Measurements from ENCODE around the gene GPR171.

Gene GPR171

DNA sequence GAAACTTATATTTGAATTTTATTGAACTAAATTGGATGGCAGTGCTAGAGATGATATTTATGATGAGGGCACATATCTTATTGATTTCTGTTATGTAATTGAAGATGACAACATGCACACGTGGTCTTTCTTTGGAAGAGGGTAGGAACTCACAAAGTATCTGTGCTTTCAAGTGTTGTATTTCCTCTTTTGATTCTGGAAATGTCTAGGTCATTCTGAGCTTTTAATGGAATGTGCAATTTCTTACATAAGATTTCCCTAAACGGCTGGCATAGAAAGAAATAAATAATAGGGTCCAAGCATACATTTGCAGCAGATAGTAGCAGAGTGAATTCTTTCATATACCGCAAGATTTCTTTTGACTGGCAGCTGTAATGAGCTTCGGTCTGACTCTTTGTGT is 10.1 kb upstream of the GPR171 start:
- no peak for DNase-seq

DNA sequence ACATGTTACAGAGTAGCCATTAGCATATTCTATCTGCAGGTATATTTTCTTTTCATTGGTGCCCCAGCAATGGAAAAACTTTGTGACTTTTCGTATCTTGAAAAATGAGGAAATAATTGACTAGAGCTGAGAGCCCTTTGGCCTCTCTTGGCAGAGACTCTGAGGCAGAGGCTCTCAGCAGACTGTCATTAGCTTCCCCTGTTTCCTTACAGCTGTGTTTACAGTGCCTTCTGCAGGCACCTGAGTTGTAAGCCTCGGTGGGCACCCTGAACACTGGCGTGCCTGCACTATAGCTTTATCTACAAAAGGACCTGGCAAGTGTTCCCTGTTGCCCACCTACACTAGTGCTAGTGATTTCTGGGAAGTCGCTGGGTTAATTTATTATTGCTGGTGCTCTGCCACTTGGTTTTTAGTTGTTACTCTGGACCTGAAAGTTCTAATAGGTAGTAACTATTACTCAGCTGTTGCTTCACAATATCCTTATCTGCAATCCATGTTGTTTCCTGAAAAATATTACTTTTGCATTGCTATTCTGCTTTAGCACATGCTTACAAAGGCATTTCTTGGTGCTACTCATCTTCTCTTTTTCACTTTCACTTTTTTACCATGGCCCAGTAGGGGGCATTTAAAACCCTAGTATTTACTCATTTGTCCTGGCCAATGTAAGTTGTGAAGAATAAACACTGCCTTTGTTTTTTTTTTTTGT is 7.8 kb upstream of the GPR171 start:
- DNase-seq = no peak

DNA sequence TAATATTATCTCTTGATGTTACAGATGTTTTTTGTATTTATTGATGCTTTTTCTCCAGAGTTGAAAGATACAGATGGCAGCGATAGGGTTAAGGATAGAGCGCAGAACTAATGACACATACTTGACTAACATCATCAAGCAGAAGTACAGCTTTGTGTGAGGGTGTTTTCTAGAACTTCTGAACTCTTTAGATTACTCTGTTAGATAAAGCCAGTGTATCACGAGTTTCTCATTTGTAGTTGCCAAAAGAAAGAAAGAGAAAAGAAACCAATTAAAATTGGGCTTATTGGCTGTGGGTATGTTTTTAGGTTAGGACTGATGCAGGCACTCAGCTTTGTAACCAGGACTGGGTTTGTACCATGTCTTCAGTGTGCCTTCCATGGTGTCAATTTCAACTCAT is 6.6 kb upstream of the GPR171 start:
- no peak for DNase-seq

DNA sequence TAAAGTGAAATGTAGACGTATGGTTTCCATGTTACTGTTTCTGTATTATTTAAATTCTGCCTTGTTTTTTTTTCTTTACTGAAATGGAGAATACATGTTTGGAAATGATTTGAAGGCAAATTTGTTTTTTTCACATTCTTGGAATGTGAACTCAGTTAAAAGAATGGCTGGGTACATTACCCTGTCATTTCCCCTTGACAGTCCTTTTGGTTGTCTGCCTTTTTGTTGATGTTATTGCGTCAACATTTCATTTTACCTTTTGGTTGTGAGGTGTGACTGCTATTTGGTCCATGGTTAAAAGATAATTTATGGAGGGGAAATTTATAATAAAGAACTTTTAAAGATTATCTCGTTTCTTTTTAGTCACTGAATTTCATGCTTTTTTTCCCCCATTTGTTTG is 3.2 kb upstream of the GPR171 start:
- DNase-seq = no peak

DNA sequence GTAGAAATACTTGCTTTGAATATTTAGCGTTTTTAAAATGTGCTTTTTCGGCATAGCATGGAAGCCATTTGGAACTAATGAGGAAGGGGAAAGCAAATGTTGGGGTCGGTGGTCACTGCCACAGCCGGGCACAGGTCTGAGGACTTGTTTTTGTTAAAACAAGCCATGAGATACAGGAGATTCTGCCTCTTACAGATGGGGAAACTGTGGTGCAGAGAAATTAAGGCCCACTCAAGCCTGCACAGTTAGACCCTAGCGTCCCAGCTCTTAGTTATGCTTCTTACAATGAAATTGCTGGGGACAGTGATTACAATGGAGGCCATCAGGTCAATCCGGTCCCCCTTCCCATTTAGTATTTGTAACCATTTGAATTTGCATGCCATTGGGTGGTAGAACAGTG is 2.5 kb upstream of the GPR171 start:
- DNase-seq = no peak

DNA sequence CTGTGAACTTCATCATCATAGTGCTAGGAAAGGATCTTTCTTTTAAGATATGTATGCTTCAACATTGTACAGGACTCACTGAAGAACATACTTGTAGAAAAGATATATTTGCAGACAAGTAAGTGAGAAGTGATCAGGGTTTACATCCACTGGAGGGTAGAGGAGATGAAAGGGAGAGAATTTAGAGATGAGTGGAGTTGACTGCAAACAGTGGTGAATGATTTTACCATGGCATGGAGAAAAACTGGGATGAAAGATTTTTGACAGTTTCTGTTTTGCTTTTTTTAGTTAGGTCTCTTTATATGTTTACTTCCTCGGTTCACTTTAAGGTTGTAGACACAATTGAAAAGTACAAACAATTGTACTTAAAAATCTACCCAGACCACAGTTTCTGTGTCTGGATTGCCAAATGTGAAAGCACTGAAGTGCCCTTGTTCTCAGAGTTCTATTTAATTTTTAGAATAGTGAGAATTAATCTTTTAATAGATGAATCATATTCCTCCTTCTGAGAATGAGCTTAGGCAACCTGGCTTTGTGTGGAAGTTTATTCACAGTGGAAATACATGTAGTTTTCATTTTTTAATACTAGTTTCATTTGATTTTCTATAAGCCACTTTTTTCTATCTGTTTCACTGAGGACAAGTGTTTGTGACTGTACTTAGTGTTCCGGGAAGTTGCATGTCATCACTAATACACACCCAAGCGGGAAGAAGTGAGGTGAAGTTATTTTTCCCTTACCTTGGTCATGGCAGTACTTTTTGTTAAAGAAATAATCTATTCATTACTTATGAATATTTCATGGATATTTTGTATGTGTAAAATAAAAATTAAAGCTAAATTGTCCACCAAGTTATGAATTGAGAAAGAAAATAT is 1.8 kb upstream of the GPR171 start:
- no peak for DNase-seq

DNA sequence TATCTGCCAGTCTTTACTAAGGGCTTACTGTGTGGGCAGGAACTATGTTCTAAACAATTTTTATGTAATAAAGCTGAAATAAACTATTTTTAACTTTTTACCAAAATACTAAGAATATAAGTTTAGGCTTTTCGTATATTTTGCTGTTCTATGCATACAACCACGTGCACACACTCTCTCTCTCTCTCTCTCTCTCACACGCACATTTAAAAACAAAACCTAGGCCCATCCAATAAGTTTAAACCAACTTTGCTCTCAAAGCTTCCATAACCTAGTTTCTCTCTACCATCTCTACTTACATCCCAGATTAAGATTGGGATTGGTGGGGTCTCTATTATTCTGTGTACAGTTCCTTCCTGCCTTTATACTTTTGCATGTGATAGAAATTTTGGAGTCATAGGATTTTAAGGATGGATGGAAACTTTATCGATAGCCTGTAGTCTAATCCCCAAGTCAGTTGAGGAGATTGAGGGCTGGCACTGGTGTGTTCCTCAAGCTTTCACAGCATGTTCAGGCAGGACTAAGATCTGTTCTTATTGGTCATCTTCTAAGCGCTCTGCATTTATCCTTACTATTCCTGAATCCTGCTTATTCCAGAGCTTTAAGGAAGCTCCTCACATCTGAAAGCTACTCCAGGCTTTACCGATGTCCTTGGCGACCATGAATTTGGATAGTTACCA is 1.8 kb downstream of the GPR171 start:
- DNase-seq = no peak

DNA sequence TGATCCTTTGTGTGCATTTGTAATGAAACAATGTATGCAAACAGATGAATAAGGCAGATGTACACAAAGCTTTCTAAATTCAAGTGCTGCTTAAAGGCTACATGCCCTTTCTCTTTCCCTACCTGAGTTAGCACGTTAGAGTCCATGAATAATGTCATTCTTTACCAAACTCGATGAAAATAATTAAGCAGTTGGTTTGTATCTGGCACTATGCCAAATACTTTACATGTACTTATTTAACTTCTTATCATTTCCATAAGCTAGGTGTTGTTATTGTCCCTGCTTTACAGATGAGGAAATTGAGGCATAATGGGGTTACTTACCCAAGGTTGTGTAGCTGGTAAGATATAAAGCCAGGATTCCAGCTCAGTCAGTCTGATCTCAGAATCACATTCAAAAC is 2.4 kb downstream of the GPR171 start:
- DNase-seq = no peak

DNA sequence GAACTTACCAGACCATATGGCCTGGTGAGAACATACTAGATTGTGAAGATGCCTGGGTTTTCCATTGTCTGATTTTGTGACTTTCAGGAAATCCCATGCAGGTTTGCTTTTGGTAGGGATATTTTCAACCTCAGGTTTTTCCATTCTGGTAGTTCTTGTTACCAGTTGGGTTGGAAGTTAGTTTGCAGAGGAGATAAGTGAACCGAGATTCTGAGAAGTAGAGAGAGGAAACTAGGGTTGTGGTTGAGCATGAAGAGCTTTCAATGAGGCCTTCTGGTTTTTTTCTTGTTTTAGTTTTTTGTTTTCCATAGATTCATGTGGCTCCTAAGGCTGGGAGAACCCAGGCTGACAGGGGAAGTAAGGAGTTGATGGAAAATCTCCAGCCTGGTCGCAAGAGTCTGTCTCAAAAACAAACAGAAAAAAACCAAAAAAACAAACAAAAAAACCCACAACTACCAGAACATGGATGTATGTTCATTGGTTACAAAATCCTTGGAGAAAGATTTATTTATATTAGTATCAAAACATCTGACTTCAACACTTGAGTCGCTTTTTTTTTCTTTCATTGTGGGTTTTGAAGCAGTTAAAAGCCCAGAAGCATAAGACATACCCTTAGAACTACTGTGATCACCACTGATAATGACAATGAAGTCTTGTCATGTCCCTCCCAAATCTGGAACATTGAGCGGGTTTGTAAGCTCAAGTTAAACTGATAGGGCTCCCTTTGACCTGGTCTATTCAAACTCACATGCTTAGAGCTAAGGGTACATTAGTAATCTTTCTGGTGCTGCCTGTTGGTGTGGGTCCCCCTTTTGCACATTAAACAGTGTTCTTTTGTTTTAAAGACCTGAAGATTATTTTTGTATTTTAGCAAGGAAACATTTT is 3.2 kb downstream of the GPR171 start:
- no peak for DNase-seq

DNA sequence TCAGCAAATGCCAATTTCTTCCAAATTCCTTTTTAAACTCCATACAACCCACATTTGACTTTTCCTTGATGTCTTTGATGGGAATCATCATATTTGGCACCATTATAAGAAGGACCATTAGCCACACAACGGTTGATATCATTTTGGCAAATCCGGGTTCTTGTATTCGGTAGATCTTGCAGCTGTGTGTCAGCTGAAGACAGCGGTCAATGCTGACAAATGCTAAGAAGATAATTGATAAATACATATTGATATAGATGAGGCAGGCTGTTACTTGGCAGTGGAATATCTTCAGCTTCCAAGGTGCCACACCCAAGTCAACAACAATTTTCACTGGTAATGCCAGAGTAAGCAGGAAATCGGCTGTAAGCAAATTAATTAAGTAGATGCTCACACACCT is 4.2 kb downstream of the GPR171 start:
- DNase-seq = no peak

DNA sequence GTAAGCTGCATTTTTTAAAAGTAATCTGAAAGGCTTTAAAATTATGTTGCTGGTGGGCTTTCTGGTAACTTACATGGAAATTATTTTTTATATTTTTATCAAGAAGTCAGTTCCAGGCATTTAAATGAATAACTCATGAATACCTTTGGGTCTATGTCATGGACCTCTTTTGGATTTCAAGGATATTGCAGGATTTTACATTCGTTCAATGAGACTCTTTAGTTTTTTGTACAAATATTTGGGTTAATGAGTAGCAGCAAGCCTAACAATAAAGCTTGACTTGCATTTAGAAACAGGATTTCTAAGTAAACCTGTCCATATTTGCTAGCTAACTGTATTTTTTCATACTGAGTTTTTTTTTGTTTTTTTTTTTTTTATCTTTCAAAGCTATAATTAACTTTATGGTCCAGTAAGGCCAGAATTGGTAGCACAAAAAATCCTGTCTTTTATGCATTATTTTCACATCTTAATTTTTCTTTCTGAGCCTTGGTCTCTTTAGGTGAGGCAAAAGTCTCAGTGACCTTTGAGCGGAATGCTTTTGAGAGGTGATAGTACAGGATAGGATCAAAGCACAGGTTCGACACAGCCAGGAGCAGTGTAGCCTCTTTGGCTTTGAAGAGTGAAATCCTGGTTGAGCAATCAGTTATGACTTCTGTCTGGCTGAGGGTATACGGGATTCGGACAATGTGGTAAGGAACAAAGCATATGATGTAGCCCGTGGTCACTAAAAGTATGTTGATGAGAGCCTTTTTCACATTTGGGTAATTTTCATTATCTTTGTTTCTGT is 4.8 kb downstream of the GPR171 start:
- DNase-seq = no peak

DNA sequence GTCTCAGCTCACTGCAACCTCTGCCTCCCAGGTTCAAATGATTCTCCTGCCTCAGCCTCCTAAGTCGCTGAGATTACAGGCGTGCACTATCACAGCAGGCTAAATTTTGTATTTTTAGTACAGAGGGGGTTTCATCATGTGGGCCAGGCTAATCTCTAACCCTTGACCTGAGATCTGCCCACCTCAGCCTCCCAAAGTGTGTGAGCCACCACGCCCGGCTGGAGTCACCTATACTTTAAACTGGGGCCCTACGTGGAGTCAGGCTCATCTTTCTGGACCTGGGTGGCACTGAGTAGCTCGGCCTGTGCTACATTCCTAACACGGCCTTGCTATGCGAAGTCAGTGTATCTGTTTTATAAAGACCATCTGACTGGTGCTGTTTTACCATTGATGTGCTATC is 5.8 kb downstream of the GPR171 start:
- DNase-seq = no peak

DNA sequence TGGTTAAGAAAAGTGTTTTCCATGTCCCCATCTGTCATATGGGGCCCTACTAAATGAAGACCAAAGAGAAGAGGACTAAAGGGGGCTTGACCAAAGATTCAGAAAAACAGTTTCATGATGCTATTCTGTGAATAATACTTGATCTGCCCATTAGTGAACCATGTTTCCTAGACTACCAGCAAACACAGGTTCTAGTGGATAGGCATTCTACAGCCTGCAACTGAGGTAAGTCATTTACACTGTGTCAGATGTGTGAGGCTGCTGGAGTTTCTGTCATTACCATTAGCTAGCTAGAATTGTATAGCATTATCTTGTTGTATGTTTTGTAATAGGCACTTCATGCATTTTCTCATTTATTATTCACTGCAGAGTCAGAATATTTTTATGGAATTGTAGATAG is 6.6 kb downstream of the GPR171 start:
- no peak for DNase-seq

DNA sequence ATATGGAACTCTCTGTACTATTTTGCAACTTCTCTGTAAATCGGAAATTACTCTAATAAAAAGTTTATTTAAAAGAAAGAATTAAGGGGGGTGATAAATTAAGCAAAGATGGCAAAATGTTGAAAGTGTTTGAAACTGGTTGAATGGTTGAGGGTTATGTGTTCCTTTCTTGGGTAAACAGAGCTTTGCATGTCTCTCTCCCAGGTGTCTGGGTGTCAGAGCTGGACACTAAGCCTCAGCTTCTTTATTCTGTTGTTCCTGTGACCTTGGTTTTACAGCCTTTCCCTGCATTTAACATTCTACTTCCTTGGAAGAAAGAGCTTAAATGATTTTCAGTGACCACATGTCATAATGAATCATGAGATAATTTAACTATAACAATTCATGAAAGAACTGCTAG is 7.2 kb downstream of the GPR171 start:
- DNase-seq = no peak

DNA sequence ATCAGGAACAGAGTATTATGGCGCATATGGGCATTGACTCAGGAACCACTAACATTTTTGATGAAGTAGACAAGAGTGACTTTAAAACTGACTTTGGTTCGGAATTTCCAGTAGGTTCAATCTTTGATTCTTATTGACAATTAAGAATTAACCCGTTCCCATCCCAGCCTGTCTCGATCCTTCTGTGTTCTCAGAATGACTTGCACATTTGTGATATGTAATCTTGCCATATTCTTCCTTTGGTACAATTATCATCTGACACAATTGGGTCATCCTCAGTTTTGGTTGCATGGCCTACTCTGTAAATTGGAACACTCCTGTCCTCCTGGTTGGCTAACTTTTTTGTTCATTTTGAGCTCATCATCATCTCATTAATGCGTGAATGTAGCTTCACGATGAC is 10.5 kb downstream of the GPR171 start:
- DNase-seq = no peak

DNA sequence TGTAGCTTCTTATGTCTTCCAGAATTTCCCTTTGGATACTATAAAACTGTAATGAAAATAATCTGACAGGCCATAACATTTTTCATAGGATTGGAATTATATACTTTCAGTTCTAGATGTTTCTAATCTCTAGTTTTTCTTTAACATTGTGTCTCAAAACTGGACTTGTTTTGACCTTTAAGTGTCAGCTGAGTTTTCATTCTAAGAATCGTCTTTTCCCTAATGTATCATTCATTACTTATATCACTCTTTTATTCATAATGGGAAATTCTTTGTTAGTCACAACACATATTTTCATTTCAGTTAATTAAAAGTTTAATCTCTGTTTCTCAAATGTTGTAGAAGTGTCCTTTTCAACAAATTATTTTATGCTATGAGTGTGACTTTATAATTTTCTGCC is 11.9 kb downstream of the GPR171 start:
- no peak for DNase-seq

DNA sequence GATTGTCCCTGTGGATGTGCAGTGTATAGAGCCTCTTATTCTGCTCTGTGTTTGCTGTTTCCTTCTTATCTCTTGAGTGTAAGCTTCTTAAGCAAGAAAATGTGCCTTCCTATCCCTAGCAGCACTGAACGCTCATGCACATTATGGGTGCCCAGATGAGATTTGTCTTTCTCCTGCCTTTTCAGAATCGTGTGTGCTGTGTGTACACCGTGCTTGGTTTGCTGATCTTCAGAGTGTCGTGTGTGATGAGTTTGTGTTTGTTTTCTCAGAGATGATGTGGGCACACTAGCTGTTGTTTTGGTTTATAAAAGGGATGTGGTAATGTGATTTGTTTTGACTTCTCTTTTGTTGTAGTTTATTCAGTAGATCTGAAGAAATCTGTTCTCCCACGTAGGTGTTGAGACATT is 19.7 kb downstream of the GPR171 start:
- DNase-seq = no peak

DNA sequence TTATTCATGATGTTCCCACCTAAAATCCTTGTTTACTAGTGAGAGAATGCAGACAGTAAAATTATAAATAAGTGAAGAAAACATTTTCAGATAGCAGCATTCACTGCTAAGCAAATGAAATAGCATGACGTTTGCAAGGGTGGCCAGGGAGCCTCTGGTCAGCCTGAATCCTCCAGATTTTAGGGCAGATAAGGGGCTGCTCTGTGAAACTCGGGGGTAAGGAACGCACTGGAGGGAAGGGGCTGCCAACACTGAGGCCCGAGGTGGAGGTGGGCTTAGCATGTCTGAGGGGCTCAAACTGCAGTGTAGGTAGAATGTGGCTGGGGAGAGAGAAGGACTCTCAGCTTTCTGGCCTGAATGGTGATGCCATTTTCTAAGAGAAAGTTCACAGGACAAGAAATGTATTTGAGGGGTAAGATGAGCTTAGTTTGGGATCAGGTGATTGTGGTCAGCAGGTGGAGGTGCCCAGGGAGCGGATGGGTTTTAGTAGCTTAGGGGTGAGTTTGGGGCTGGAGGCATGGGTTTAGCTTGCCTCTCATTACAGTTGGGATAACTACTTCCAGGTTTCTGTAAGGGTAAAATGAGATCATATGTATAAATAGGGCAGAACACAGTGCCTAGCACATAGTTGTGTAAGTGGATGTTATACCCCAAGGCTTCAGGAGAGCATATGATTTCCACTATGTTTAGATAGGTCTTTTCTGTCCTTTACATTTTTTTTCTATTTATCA is 20.5 kb downstream of the GPR171 start:
- no peak for DNase-seq

DNA sequence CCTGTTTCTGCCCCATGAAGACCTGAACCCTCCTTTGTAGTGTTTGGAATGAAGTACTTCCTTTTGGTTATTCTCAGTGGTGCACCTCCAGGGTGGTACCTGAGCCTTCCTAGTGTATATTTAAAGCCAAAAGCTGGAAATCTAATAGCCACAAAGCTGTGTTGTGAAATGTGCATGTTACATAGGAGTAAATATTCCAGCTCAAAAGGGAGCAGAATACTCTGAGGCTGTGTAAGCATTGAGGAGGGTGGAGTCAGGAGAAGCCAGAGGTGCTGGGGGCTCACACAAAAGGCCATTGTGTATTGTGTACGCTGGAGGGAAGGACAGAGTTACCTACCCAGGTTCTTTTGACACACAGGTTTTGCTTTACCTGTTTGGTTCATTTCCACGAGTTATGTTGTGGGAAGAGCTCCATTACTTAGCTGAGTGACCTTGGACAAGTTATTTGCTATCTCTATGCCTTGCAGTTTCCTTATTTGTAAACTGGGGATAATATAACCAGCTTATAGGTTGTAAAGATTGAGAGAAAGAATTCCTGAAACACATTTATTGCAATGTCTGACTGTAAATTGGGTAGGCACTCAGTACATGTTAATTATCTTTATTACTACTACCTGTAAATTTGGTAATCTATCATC is 24.7 kb downstream of the GPR171 start:
- no peak for DNase-seq

DNA sequence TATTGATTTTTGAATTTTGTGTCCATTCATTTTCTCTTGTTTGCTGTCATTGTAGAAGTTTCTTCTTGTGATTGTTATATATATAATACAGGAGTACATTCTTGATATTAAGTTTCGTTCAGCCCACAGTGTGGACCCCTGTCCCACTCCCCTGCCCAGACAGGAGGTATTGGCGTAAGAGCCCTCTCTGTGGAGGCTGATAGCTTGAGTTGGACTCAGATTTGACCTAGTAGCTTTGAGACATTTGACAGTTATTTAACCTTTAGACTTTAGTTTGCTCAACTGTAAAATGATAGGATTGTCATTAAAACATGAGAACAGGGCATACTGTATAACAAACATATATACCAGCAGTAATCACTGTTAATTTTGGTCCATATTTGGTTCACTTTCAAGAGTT is 27.1 kb downstream of the GPR171 start:
- DNase-seq = no peak

DNA sequence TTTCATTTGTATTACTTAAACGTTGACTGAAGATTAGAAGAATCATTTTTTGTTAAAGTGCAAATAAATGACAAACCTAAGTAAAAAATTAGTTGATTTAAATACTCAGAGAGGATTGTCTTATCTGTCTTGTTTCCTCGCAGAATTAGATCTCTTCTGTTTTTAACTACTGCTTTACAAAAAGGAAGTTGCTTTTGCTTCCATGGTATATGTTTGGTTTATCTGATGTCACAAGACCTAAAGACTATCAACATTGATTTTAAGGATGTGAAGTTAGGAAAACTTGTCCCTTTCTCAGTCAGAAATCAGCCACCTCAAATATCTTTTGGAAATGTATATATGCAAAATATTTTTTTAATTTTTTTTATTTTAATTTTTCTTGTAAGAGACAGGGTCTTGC is 28.7 kb downstream of the GPR171 start:
- no peak for DNase-seq

Measured in stimulated activated naive CD4-positive, alpha-beta T cell treated with Interleukin-2 at 50 U/mL for 16 hours (primary cell).